Esophagus (tissue), 2 donors: ENCODE results near the gene ZNF444. TPM values are rescaled to one million over a fixed set of nuclear protein-coding genes. Genes with fewer than 3 reads are reported as not detected.
"Not testable (repeated sequence)": the region's sequence is repeated elsewhere in the genome, so short reads cannot be mapped to it uniquely, and the experiment has no call there.

Source experiments
- H3K27ac ChIP-seq, 2 donors: one replicate each; pipeline ENCODE4 v1.5.1; 2013; ENCODE audit warnings: low read depth in 2 of 2, mild to moderate bottlenecking in 2 of 2, inconsistent platforms in 1 of 2, low read length in 1 of 2, moderate library complexity in 1 of 2
- H3K27me3 ChIP-seq, 2 donors: one replicate each; pipeline ENCODE4 v1.6.1; 2013; ENCODE audit warnings: low read length in 2 of 2, control low read depth in 1 of 2, mild to moderate bottlenecking in 1 of 2; ENCODE audit not compliant: insufficient read depth in 2 of 2, control insufficient read depth in 1 of 2
- H3K36me3 ChIP-seq, 2 donors: one replicate each; pipeline ENCODE4 v1.6.1; 2013; ENCODE audit warnings: low read length in 1 of 2; ENCODE audit not compliant: control insufficient read depth in 2 of 2, insufficient read depth in 2 of 2
- H3K4me1 ChIP-seq, 2 donors: one replicate each; pipeline ENCODE4 v1.6.1; 2013; ENCODE audit warnings: low read length in 1 of 2; ENCODE audit not compliant: control insufficient read depth in 2 of 2, insufficient read depth in 2 of 2
- H3K4me3 ChIP-seq, 2 donors: one replicate each; pipeline ENCODE4 v1.5.1; 2013; ENCODE audit warnings: low read length in 2 of 2, mild to moderate bottlenecking in 2 of 2, low read depth in 1 of 2, moderate library complexity in 1 of 2
- H3K9me3 ChIP-seq, 2 donors: one replicate each; pipeline ENCODE4 v1.6.1; 2013; ENCODE audit warnings: mild to moderate bottlenecking in 2 of 2, low read depth in 1 of 2, low read length in 1 of 2, moderate library complexity in 1 of 2; ENCODE audit not compliant: control insufficient read depth in 2 of 2, insufficient read depth in 1 of 2
- WGBS, 2 donors: extraction: QIAGEN DNeasy Blood & Tissue Kit; methylation state at CpG; one replicate each; pipeline ENCODE4 v1.1.7; 2013; 5-methylcytosine and 5-hydroxymethylcytosine counted together
- polyA plus RNA-seq, 2 donors: library from polyadenylated mRNA; stranded (reverse); fragments of 200-250 nt; gene quantifications; one replicate each; pipeline ENCODE4 v1.2.3, GENCODE V29; 2013
- donor health status: healthy with polysubstance abuse.
- donor health status: Bipolar disorder and iron deficiency.

Gene ZNF444
- polyA plus RNA-seq, 2 donors, result 12.9 to 16.0 TPM

GRCh38 chr19:56209091-56209490 lies 68.0 kb downstream of the ZNF444 start:
- H3K27me3 ChIP-seq, result no peaks in the 10 kb centered on the region
- no peak overlapping the region for H3K27ac ChIP-seq
- no peaks in the 10 kb centered on the region for H3K4me1 ChIP-seq
- H3K9me3 ChIP-seq, result no peaks in the 10 kb centered on the region
- WGBS, 2 donors, result 79 to 83% methylated on average over 12 of the region's 12 CpGs
- no peak overlapping the region for H3K4me3 ChIP-seq
- H3K36me3 ChIP-seq, result no peaks in the 10 kb centered on the region

- H3K27ac ChIP-seq, H3K27me3 ChIP-seq, H3K4me1 ChIP-seq, H3K9me3 ChIP-seq, H3K4me3 ChIP-seq, H3K36me3 ChIP-seq: not testable (repeated sequence)
- 82 to 92% methylated on average over 9 of the region's 9 CpGs for WGBS, 2 donors
Measured at GRCh38 chr19:56210036-56210435, 68.9 kb downstream of the ZNF444 start.

Other genes starting within 250 kb of the ZNF444 start
- gene NLRP13, start 209.0 kb upstream of the ZNF444 start, polyA plus RNA-seq, result not detected
- not detected for gene NLRP8, start 193.5 kb upstream of the ZNF444 start, polyA plus RNA-seq
- not detected for gene NLRP5, start 154.5 kb upstream of the ZNF444 start, polyA plus RNA-seq
- 10 to 100 TPM; 17.0 to 19.0 TPM for gene ZNF787, start 20.0 kb upstream of the ZNF444 start, polyA plus RNA-seq
- not detected for gene GALP, start 34.7 kb downstream of the ZNF444 start, polyA plus RNA-seq
- gene ZSCAN5B, start 56.5 kb downstream of the ZNF444 start, polyA plus RNA-seq, result under 1 TPM; 0.01 to 0.04 TPM
- gene ZSCAN5C, start 61.0 kb downstream of the ZNF444 start, polyA plus RNA-seq, result not detected
- gene EDDM13, start 131.5 kb downstream of the ZNF444 start, polyA plus RNA-seq, result 1 to 10 TPM; 2.8 to 3.0 TPM
- 1 to 10 TPM; 3.8 to 3.9 TPM for gene ZSCAN5A, start 173.6 kb downstream of the ZNF444 start, polyA plus RNA-seq